Fibroblast of villous mesenchyme (primary cell): Measurements from ENCODE around the gene CD8B. TPM values are rescaled to one million over a fixed set of nuclear protein-coding genes. Genes with fewer than 3 reads are reported as not detected.

Experiments used
- DNase-seq: peaks from one replicate; pipeline ENCODE4 v3.0.0-alpha.2; 2010; ENCODE audit warnings: low read depth
- H3K4me3 ChIP-seq: 2 replicates; pipeline ENCODE4 v1.5.1; 2011; ENCODE audit warnings: low read depth, mild to moderate bottlenecking, low read length
- CTCF ChIP-seq: IDR thresholded peaks from 2 replicates; pipeline ENCODE4 v1.5.1; 2012; ENCODE audit warnings: low read depth, mild to moderate bottlenecking, low read length; ENCODE audit not compliant: insufficient read depth
- total RNA-seq: library from RNA; depleted of rRNA; stranded (reverse); fragments of >200 nt; gene quantifications from 2 replicates; pipeline ENCODE4 v1.2.3, GENCODE V29; 2012

The CD8B gene
- total RNA-seq, 1 donor, result not detected

- TF ChIP-seq CTCF, result no peak
- no peak for DNase-seq
- H3K4me3 ChIP-seq, result no peak overlapping the region
These were observed 71.5 kb downstream of the CD8B start for GRCh38 chr2:86790134-86790675.

GRCh38 chr2:86789687-86790133 lies 72.0 kb downstream of the CD8B start:
- no peak for TF ChIP-seq CTCF
- no peak for DNase-seq
- no peak overlapping the region for H3K4me3 ChIP-seq

- no peak for DNase-seq
- no peak for TF ChIP-seq CTCF
- no peak overlapping the region for H3K4me3 ChIP-seq
These were observed 72.6 kb downstream of the CD8B start for GRCh38 chr2:86788881-86789686.

- TF ChIP-seq CTCF, result no peak
- DNase-seq, result no peak
- no peak overlapping the region for H3K4me3 ChIP-seq
These were observed 73.5 kb downstream of the CD8B start for GRCh38 chr2:86788165-86788564.

- no peak for TF ChIP-seq CTCF
- DNase-seq, result no peak
- no peak overlapping the region for H3K4me3 ChIP-seq
These were observed 74.0 kb downstream of the CD8B start for GRCh38 chr2:86787736-86788135.

GRCh38 chr2:86786001-86786536 lies 75.6 kb downstream of the CD8B start:
- H3K4me3 ChIP-seq, result no peak overlapping the region
- TF ChIP-seq CTCF, result no peak
- no peak for DNase-seq
